ENCODE results near the gene CLECL1.
"Not testable (repeated sequence)": the region's sequence is repeated elsewhere in the genome, so short reads cannot be mapped to it uniquely, and the experiment has no call there.

- TF ChIP-seq CTCF, POLR2A (IDR thresholded peaks at IDR 0.05): not testable (repeated sequence)
Observed at GRCh38 chr12:9713032-9713558, 19.8 kb downstream of the CLECL1 start.

Measured in uterus (tissue), 2 donors.